ENCODE results near the gene C1QL1.

The C1QL1 gene

GRCh38 chr17:44988044-44988942 is 20.2 kb upstream of the C1QL1 start:
- no peak for DNase-seq

- DNase-seq, result no peak
Measured at GRCh38 chr17:44983563-44983962, 15.5 kb upstream of the C1QL1 start.

GRCh38 chr17:44982113-44982702 is 14.1 kb upstream of the C1QL1 start:
- no peak for DNase-seq

DNA sequence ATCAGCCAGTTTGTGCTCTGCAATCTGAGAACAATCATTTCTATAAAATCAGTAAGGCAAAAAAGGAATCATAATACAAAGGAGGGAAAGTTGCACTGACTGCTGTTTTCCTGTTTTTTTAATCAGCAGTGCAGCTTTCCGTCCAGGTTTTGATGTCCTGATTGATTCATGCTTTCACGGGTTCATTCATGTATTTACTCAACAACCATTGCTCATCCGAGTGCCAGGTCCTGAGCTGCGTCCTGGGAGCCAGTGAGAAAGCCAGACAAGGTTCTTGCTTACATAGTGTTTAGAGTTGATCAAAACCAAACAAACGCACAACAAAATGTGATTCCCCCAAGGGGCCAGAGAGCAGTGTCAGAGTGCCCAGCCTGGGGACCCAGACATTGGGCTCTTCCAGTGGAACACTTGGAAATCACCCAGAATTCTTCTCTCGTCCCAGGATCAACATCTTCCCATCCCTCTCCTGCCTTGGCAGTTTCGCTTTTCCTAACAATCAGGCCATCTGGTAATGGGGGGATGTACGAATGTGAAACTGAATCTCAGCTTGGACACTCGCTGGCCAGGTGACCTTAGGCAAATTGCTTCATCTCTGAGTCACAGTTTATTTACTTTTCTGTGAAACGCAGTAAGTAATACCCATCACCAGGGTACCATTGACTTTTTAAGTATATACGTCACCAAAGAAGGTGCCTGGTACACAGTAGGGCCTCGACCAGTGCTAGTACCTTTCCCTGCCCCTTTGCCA is 13.3 kb upstream of the C1QL1 start:
- DNase-seq, result no peak

DNA sequence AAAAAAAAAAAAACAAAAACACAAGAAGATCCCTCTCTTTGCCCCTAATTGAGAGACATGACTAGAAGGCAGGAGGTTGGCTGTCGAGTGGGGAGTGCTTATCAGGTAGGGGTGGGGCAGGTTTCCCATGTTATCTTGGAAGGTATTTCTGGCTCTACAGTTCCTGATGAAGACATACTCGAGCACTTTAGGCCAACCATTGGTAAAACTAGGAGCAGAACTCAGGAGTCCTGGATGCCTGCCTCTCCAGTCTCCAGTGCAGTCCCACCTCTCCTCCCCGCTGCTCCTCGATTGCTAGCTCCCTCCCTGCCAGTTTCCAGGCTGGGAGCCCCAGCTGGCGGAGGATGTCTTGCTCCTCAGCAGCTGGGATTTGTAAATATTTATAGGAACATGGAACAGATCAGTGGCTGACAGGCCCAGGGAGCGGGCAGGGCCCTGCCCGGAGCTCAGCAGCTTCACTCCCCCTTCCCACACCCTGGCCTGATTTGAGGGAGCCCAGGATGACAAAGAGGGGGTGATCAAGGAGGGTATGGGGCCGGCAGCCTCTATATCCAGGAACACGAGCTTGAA is 11.4 kb upstream of the C1QL1 start:
- DNase-seq, result no peak

DNA sequence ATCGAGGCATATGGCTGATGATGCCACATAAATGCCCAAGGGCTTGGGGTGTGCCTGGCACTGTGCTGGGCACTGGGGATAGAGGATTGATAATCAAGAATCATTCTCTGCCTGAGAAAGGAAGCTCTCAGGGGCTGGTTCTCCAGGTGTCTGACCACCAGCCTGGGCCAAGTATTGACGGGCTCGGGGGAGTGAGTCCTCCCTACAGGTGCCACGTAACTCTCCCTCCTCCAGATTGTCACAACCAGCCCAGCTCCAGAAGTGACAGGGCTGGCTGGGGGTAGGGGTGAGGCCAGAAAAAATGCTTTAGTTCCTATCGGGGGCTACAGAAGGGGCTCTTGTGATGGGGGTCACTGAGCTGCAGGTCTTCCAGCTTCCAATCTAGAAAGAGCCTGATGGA is 10.7 kb upstream of the C1QL1 start:
- no peak for DNase-seq

GRCh38 chr17:44977814-44978550 is 9.9 kb upstream of the C1QL1 start:
- no peak for DNase-seq

GRCh38 chr17:44977065-44977464 is 9.0 kb upstream of the C1QL1 start:
- no peak for DNase-seq

GRCh38 chr17:44976206-44976605 is 8.1 kb upstream of the C1QL1 start:
- DNase-seq, result no peak

GRCh38 chr17:44972953-44973352 is 4.8 kb upstream of the C1QL1 start:
- DNase-seq, result no peak

- no peak for DNase-seq
Measured at GRCh38 chr17:44971776-44972483, 3.8 kb upstream of the C1QL1 start.

DNA sequence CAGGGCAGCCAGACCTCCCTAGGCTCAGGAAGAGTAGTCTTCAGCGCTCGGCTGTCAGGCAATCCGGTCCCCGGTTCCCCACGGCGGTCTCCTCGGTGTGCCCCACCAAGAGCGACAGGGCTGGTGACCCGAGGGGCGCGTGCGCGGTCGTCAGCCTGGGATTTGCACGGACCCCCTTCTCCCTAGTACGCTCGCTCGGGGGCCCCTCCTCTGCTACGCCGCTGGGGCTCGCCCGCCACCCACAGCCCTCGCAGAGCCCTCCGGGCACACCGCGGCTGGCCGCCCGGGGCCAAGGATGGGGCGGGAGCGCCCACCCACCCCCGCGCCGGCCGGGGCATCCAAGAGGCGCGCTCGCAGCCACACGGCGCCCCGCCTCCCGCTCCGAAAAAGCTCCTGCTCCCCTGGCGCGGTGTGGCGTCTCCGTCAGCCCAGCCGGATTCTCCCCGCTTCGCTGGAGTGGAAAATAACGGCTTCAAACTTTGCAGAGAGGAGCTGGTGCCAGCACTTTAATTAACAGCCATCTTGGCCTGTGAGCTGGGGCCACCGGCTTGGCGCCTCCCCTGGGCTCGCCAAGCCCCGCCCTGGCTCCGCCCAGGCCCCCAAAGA is 2.1 kb upstream of the C1QL1 start:
- peak; percentile 69 for DNase-seq

- no peak for DNase-seq
Measured at GRCh38 chr17:44969144-44969780, 1.2 kb upstream of the C1QL1 start.

GRCh38 chr17:44967907-44968224 is 237 bp downstream of the C1QL1 start:
- DNase-seq, result no peak

GRCh38 chr17:44967026-44967906 is 837 bp downstream of the C1QL1 start:
- no peak for DNase-seq

GRCh38 chr17:44966348-44967025 is 1.6 kb downstream of the C1QL1 start:
- DNase-seq, result no peak

- no peak for DNase-seq
Measured at GRCh38 chr17:44965481-44966234, 2.4 kb downstream of the C1QL1 start.

GRCh38 chr17:44961921-44962350 is 6.2 kb downstream of the C1QL1 start:
- no peak for DNase-seq

DNA sequence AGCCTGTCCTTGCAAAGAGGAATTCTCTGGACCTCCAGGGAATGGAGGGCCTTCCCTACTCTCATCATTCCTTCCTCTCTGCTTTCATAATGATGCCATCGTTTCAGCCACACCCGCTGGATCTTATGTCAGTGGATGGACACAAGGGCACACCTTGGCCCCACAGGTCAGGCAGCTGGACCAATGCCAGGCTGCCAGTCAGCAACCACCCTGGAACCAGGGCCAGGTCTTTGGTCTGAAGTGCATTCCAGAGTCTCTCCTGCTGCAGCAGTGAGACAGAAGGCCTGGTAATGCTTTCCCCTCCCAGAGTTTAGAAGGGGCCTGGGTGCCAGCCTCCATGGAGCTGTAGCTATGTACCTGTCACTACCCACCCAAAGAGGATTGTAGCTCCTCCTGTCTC is 7.4 kb downstream of the C1QL1 start:
- no peak for DNase-seq

All from right forelimb (tissue), 1 donor.